Body of pancreas (tissue), 4 donors: Measurements from ENCODE around the gene TSPAN33.
"Not testable (repeated sequence)": the region's sequence is repeated elsewhere in the genome, so short reads cannot be mapped to it uniquely, and the experiment has no call there.

Experiments used
- POLR2A ChIP-seq, 3 donors: fragments of 450-650 bp; IDR thresholded peaks; one replicate each; pipeline ENCODE4 v1.6.1; 2016; ENCODE audit warnings: antibody characterized with exemption in 3 of 3, mild to moderate bottlenecking in 2 of 3
- TF ChIP-seq, protein P1 (sequence below), 7 experiments: fragments of 450-650 bp in 4 of 7; fragments of 200-600 bp in 3 of 7; sonication (generic) in 3 of 7; IDR thresholded peaks; one replicate each; pipeline ENCODE4 v1.5.1; 2016 to 2019; ENCODE audit warnings: antibody characterized with exemption in 7 of 7

DNA sequence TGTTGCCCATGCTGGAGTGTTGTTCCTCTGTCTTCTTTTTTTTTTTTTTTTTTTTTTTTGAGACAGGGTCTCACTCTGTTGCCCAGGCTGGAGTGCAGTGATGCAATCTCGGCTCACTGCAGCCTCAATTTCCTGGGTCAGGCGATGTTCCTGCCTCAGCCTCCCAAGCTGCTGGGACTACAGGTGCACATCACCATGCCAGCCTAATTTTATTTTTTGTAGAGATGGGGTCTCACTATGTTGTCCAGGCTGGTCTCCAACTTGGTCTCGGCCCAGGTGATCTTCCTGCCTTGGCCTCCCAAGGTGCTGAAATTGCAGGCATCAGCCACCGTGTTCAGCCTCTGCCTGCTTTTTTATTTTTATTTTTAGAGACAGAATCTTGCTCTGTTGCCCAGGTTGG, 74.7 kb downstream of the TSPAN33 start:
- not testable (repeated sequence) for TF ChIP-seq POLR2A (IDR thresholded peaks at IDR 0.05)
- TF ChIP-seq, protein P1, sequence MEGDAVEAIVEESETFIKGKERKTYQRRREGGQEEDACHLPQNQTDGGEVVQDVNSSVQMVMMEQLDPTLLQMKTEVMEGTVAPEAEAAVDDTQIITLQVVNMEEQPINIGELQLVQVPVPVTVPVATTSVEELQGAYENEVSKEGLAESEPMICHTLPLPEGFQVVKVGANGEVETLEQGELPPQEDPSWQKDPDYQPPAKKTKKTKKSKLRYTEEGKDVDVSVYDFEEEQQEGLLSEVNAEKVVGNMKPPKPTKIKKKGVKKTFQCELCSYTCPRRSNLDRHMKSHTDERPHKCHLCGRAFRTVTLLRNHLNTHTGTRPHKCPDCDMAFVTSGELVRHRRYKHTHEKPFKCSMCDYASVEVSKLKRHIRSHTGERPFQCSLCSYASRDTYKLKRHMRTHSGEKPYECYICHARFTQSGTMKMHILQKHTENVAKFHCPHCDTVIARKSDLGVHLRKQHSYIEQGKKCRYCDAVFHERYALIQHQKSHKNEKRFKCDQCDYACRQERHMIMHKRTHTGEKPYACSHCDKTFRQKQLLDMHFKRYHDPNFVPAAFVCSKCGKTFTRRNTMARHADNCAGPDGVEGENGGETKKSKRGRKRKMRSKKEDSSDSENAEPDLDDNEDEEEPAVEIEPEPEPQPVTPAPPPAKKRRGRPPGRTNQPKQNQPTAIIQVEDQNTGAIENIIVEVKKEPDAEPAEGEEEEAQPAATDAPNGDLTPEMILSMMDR (IDR thresholded peaks at IDR 0.05): not testable (repeated sequence)
